Stimulated activated CD8-positive, alpha-beta memory T cell treated with anti-CD3 and anti-CD28 coated beads, Interleukin-15, amount 100 ng/mL, for 24 hours (primary cell): ENCODE data around the gene SIPA1L3.

ENCODE experiments used
- DNase-seq: peaks from one replicate; pipeline ENCODE4 v3.0.0-alpha.2; 2020; ENCODE audit warnings: low read depth

SIPA1L3 gene

GRCh38 chr19:38193445-38193844, 286.4 kb downstream of the SIPA1L3 start:
- DNase-seq = no peak

GRCh38 chr19:38194061-38194701, 287.2 kb downstream of the SIPA1L3 start:
- no peak for DNase-seq

GRCh38 chr19:38195237-38195636, 288.2 kb downstream of the SIPA1L3 start:
- DNase-seq = no peak

GRCh38 chr19:38196245-38196837, 289.3 kb downstream of the SIPA1L3 start:
- no peak for DNase-seq

- no peak for DNase-seq
Measured at GRCh38 chr19:38196948-38197656, 290.1 kb downstream of the SIPA1L3 start.

GRCh38 chr19:38197937-38198704, 291.1 kb downstream of the SIPA1L3 start:
- DNase-seq = no peak

- no peak for DNase-seq
Measured at GRCh38 chr19:38199340-38199739, 292.3 kb downstream of the SIPA1L3 start.

- DNase-seq = no peak
Measured at GRCh38 chr19:38201731-38202130, 294.7 kb downstream of the SIPA1L3 start.

- no peak for DNase-seq
Measured at GRCh38 chr19:38202504-38202903, 295.5 kb downstream of the SIPA1L3 start.

- no peak for DNase-seq
Measured at GRCh38 chr19:38203197-38203596, 296.2 kb downstream of the SIPA1L3 start.

- no peak for DNase-seq
Measured at GRCh38 chr19:38204096-38204495, 297.1 kb downstream of the SIPA1L3 start.

GRCh38 chr19:38204728-38205127, 297.7 kb downstream of the SIPA1L3 start:
- DNase-seq = no peak

GRCh38 chr19:38206006-38206745, 299.2 kb downstream of the SIPA1L3 start:
- DNase-seq = no peak

- no peak for DNase-seq
Measured at GRCh38 chr19:38206928-38207327, 299.9 kb downstream of the SIPA1L3 start.

GRCh38 chr19:38207543-38207942, 300.5 kb downstream of the SIPA1L3 start:
- no peak for DNase-seq

GRCh38 chr19:38208571-38208970, 301.6 kb downstream of the SIPA1L3 start:
- DNase-seq = no peak

- no peak for DNase-seq
Measured at GRCh38 chr19:38209152-38209551, 302.1 kb downstream of the SIPA1L3 start.

- DNase-seq = no peak
Measured at GRCh38 chr19:38209671-38210457, 302.9 kb downstream of the SIPA1L3 start.

- no peak for DNase-seq
Measured at GRCh38 chr19:38210458-38210987, 303.5 kb downstream of the SIPA1L3 start.

GRCh38 chr19:38211151-38211591, 304.2 kb downstream of the SIPA1L3 start:
- no peak for DNase-seq

- DNase-seq = no peak
Measured at GRCh38 chr19:38211766-38212165, 304.8 kb downstream of the SIPA1L3 start.
